ENCODE measurements around the gene PTPRN2. TPM values are rescaled to one million over a fixed set of nuclear protein-coding genes. Genes with fewer than 3 reads are reported as not detected.

Gene PTPRN2
- total and polyA plus RNA-seq, 8 donors = 4.9 to 136 (median 46.8) TPM

DNA sequence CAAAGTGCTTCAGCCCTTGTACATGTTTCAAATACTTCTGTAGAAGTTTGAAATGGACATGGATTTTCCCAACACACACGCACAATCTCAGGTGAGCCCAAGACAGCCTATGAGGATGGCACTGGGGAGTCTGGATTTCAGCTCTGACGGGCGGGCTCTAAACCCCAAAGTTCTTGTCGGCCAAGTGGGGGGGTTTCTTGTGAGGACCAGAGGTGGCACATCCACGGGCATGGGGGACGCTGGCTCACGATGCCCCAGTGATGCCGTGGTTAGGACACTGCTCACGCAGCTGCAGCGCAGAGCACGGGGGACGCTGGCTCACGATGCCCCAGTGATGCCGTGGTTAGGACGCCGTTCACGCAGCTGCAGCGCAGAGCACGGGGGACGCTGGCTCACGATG, 970.7 kb downstream of the PTPRN2 start:
- no peak for TF ChIP-seq POLR2AphosphoS5 (IDR thresholded peaks at IDR 0.05)
- TF ChIP-seq, protein P1, sequence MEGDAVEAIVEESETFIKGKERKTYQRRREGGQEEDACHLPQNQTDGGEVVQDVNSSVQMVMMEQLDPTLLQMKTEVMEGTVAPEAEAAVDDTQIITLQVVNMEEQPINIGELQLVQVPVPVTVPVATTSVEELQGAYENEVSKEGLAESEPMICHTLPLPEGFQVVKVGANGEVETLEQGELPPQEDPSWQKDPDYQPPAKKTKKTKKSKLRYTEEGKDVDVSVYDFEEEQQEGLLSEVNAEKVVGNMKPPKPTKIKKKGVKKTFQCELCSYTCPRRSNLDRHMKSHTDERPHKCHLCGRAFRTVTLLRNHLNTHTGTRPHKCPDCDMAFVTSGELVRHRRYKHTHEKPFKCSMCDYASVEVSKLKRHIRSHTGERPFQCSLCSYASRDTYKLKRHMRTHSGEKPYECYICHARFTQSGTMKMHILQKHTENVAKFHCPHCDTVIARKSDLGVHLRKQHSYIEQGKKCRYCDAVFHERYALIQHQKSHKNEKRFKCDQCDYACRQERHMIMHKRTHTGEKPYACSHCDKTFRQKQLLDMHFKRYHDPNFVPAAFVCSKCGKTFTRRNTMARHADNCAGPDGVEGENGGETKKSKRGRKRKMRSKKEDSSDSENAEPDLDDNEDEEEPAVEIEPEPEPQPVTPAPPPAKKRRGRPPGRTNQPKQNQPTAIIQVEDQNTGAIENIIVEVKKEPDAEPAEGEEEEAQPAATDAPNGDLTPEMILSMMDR (IDR thresholded peaks at IDR 0.05) = no peak
- TF ChIP-seq EP300 (IDR thresholded peaks at IDR 0.05) = no peak
- TF ChIP-seq POLR2A (IDR thresholded peaks at IDR 0.05) = no peak
- H3K4me3 ChIP-seq = no peak overlapping the region

DNA sequence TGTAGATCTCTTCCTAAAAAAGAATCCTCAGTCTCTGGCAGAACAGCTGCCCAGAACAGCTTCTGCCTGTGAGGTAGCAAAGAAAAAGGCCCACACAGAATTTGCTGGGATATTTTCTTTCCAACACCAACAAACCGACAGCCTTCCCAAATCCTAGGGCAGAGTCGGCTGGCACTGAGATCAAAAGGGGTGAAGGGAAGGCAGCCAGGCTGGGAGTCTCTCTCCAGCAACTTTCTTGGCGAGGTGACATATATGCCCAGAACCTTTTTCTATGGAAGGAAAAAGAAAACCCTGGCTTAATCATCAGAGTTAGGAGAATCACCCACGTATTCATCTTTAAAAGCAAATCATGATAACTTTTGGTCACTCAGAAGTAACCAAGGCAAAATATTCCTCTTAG, 971.2 kb downstream of the PTPRN2 start:
- WGBS, 5 donors = 62 to 84% (median 75%) methylated on average over 4 of the region's 4 CpGs
- Histone ChIP-seq H3K27me3 (peaks cover 0 to 14% (median 6%) of the 10 kb centered on the region in 3 donors), H3K9me3 (no peaks in the 10 kb centered on the region), H3K4me3 (no peak overlapping the region), H3K27ac (peak overlapping the region in 1 of 5 donors; percentile 10), H3K4me1 (peaks cover 0 to 18% (median 11%) of the 10 kb centered on the region in 4 donors), H3K36me3 (peaks cover 0 to 3% (median 0%) of the 10 kb centered on the region in 4 donors)
- no peak for DNase-seq
- intact Hi-C loops (cut with DNase I; ENCODE audit: low total_unique reads) = no loop called here
- TF ChIP-seq POLR2AphosphoS5 (IDR thresholded peaks at IDR 0.05) (no peak), POLR2A (IDR thresholded peaks at IDR 0.05) (no peak), EP300 (IDR thresholded peaks at IDR 0.05) (no peak)
- TF ChIP-seq, protein P1 (IDR thresholded peaks at IDR 0.05) = no peak

More for the DNA sequence above, 970.7 kb downstream of the PTPRN2 start:
- H3K27ac ChIP-seq = no peak overlapping the region
- peaks cover 0 to 18% (median 11%) of the 10 kb centered on the region in 4 donors for H3K4me1 ChIP-seq
- 95 to 98% (median 96%) methylated on average over 21 of the region's 21 CpGs for WGBS, 5 donors
- intact Hi-C loops (cut with DNase I; ENCODE audit: low total_unique reads) = no loop called here
- H3K27me3 ChIP-seq = peaks cover 0 to 14% (median 6%) of the 10 kb centered on the region in 3 donors
- no peaks in the 10 kb centered on the region for H3K9me3 ChIP-seq
- no peak for DNase-seq
- peaks cover 0 to 3% (median 0%) of the 10 kb centered on the region in 4 donors for H3K36me3 ChIP-seq

DNA sequence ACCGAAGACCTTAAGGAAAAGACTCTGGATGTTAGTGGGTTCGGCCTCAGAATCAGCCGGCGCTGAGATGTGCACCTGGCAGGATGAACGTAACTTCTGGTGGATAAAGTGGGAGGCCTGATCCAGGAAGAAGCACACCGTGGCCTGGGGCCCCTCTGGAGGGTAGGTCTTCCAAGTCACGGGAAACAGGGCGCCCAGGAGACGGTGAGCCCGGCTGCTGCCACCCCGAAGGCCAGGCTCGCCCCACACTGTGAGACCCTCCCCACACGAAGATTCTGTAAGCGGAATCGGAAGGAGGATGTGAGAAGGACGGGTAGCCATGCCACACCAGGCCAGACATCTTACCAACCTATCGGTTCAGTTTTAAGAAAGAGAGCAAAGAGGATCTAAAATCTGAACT, 971.8 kb downstream of the PTPRN2 start:
- peak overlapping the region in 2 of 5 donors; percentile 10 to 22 for H3K27ac ChIP-seq
- no peak for DNase-seq
- H3K36me3 ChIP-seq = no peaks in the 10 kb centered on the region
- TF ChIP-seq, protein P1 (IDR thresholded peaks at IDR 0.05) = no peak
- TF ChIP-seq POLR2AphosphoS5 (IDR thresholded peaks at IDR 0.05) (no peak), EP300 (IDR thresholded peaks at IDR 0.05) (no peak), POLR2A (IDR thresholded peaks at IDR 0.05) (no peak)
- peaks cover 0 to 18% (median 11%) of the 10 kb centered on the region in 4 donors for H3K4me1 ChIP-seq
- intact Hi-C loops (cut with DNase I; ENCODE audit: low total_unique reads) = no loop called here
- peaks cover 0 to 14% (median 6%) of the 10 kb centered on the region in 3 donors for H3K27me3 ChIP-seq
- no peaks in the 10 kb centered on the region for H3K9me3 ChIP-seq
- 88 to 95% (median 91%) methylated on average over 17 of the region's 17 CpGs for WGBS, 5 donors
- H3K4me3 ChIP-seq = no peak overlapping the region

DNA sequence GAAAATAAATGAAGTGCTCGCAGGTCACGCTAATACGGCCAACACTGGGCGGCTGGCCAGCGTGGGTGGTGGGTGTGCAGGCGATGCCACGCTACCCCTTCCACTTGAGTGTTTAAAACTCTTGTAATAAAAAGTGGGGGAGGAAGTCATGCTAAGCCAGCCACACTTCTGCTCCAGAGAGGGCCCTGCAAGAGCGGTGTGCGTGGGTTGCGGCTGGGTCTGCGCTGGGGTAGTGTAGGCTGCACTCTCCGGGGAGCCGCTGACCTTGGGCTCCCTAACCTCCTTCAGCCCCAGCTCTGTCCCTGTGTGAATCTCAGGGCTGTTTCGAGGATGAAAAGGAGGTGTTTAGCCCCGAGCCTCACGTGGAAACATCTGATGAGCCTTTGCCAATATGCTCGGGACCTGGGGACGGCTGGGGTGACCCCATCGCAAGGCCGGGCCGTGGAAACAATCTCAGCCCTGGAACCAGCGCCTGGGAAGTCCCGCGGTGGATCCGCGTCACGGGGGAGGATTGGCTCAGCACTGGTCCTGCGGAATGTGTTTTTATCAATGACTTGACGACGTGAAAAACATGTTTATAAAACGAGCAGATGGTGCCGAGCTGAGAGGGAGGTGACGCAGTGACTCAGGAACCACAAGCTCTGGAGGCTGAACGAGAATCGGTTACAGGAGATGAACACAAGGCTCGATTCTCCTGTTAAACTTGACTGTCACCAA, 972.4 kb downstream of the PTPRN2 start:
- H3K27ac ChIP-seq = peak overlapping the region in 2 of 5 donors; percentile 14 to 22
- 80 to 88% (median 82%) methylated on average over 36 of the region's 36 CpGs for WGBS, 5 donors
- TF ChIP-seq POLR2AphosphoS5 (IDR thresholded peaks at IDR 0.05) (no peak), POLR2A (IDR thresholded peaks at IDR 0.05) (no peak), EP300 (IDR thresholded peaks at IDR 0.05) (no peak)
- TF ChIP-seq, protein P1 (IDR thresholded peaks at IDR 0.05) = no peak
- peak in 1 of 2 donors; percentile 28 for DNase-seq
- H3K4me1 ChIP-seq = peaks cover 0 to 18% (median 11%) of the 10 kb centered on the region in 4 donors
- peaks cover 0 to 14% (median 6%) of the 10 kb centered on the region in 3 donors for H3K27me3 ChIP-seq
- H3K36me3 ChIP-seq = no peaks in the 10 kb centered on the region
- H3K9me3 ChIP-seq = no peaks in the 10 kb centered on the region
- no peak overlapping the region for H3K4me3 ChIP-seq
- intact Hi-C loops (cut with DNase I; ENCODE audit: low total_unique reads) = no loop called here
